Bronchial epithelial cell (primary cell): ENCODE measurements around the gene PRMT1. TPM values are rescaled to one million over a fixed set of nuclear protein-coding genes. Genes with fewer than 3 reads are reported as not detected.
A peak's percentile ranks its signal among the peaks of the same experiment; 100 is the strongest.

Experiments
- DNase-seq: peaks from one replicate; pipeline ENCODE4 v3.0.0-alpha.2; 2010; ENCODE audit warnings: low read depth
- FAIRE-seq: peaks from 2 replicates; lab custom pipeline; 2011; peaks lifted over from hg19 to GRCh38; lab: Jason Lieb, UNC
- H3K27me3 ChIP-seq: 2 replicates; pipeline ENCODE4 v1.5.1; 2011; ENCODE audit warnings: low read length; ENCODE audit not compliant: control insufficient read depth, insufficient read depth
- H3K36me3 ChIP-seq: 2 replicates; pipeline ENCODE4 v1.5.1; 2011; ENCODE audit warnings: low read length; ENCODE audit not compliant: control insufficient read depth, insufficient read depth
- H3K4me3 ChIP-seq: 2 replicates; pipeline ENCODE4 v1.5.1; 2011; ENCODE audit warnings: mild to moderate bottlenecking, low read depth, low read length, control low read depth
- total RNA-seq: library from RNA; depleted of rRNA; stranded (reverse); fragments of >200 nt; gene quantifications from 2 replicates; pipeline ENCODE4 v1.2.1, GENCODE V29; 2014
- TF ChIP-seq, protein P1 (sequence below): IDR thresholded peaks from 2 replicates; pipeline ENCODE4 v1.5.1; 2011; ENCODE audit warnings: mild to moderate bottlenecking, moderate library complexity, low read length, control low read depth, inconsistent platforms; ENCODE audit not compliant: insufficient read depth, severe bottlenecking

PRMT1 gene
- total RNA-seq, 1 donor from 2014 or later = 543 TPM

DNA sequence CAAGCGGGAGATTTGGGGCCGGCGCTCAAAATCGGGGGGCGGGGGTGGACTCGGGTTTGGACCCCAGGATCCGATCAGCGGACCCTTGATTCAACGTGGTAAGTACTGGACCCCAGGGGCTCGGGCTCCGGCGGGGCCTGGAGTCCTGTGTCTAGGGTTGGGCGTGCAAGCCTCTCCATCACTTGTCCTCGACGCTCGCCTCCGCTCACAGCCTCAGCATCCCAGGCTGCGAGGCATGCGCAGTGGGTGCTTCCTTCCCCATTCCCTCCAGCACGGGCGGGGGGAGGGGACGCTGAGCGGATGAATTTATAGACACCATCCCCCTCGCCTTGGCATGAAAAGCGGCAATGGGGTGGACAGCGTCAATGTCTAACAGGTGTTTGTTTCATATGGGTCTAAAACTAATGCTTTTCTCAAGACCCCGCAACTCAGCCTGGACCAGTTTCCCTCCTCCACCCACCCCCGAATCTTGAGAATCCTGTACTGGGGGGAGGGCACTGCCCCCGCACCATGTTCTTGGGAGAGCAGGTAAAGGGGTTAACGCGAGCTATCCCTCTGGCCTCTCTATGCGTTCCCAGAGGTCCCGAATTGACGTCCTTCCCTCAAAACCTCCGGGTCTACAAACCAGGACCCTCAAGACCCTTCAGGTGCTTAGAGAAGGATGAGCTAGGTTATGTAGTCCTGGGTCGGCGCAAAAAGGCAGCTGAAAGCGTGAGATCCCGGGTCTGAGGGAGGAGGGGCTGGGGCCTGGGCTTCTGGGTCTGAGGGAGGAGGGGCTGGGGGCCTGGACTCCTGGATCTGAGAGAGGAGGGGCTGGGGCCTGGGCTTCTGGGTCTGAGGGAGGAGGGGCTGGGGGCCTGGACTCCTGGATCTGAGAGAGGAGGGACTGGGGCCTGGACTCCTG lies 14.4 kb downstream of the PRMT1 start:
- DNase-seq = peak; percentile 11
- Histone ChIP-seq H3K36me3 (peaks cover 6% of the 10 kb centered on the region), H3K4me3 (peak overlapping the region; percentile 36), H3K27me3 (no peaks in the 10 kb centered on the region)
- TF ChIP-seq, protein P1, sequence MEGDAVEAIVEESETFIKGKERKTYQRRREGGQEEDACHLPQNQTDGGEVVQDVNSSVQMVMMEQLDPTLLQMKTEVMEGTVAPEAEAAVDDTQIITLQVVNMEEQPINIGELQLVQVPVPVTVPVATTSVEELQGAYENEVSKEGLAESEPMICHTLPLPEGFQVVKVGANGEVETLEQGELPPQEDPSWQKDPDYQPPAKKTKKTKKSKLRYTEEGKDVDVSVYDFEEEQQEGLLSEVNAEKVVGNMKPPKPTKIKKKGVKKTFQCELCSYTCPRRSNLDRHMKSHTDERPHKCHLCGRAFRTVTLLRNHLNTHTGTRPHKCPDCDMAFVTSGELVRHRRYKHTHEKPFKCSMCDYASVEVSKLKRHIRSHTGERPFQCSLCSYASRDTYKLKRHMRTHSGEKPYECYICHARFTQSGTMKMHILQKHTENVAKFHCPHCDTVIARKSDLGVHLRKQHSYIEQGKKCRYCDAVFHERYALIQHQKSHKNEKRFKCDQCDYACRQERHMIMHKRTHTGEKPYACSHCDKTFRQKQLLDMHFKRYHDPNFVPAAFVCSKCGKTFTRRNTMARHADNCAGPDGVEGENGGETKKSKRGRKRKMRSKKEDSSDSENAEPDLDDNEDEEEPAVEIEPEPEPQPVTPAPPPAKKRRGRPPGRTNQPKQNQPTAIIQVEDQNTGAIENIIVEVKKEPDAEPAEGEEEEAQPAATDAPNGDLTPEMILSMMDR = no peak
- FAIRE-seq = peak; percentile 40

DNA sequence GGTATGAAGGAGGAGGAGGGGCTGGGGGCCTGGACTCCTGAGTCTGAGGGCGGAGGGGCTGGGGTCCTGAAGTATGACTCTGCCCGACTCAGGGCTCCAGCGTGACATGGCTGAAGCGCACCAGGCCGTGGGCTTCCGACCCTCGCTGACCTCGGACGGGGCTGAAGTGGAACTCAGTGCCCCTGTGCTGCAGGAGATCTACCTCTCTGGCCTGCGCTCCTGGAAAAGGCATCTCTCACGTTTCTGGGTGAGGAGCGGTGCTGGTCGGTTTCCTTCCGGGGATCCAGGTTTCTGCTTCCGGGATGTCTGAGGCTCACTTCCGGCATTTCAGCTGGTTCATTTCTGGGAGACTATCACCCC lies 15.1 kb downstream of the PRMT1 start:
- FAIRE-seq = no peak
- no peak for DNase-seq
- no peak overlapping the region for H3K4me3 ChIP-seq
- H3K27me3 ChIP-seq = no peaks in the 10 kb centered on the region
- H3K36me3 ChIP-seq = peaks cover 6% of the 10 kb centered on the region
- TF ChIP-seq, protein P1 = no peak

DNA sequence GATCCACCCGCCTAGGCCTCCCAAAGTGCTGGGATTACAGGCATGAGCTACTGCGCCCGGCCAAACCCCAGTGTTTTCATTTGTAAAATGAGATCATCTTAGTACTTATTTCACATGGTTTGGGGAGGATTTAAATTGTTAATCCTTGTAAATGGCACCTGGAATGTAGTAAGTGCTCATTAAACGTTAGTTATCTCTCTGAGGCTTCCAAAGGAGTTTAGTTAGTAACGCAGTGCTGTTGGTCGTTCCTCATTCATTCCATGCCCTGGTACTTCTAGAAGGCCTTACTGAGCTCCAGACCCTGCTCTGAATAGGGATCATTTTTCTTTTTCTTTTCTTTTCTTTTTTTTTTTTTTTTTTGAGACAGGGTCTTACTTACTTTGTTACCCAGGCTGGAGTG lies 19.0 kb downstream of the PRMT1 start:
- no peak for DNase-seq
- Histone ChIP-seq H3K27me3 (peaks cover 3% of the 10 kb centered on the region), H3K36me3 (no peaks in the 10 kb centered on the region), H3K4me3 (no peak overlapping the region)
- TF ChIP-seq, protein P1 = no peak
- no peak for FAIRE-seq

DNA sequence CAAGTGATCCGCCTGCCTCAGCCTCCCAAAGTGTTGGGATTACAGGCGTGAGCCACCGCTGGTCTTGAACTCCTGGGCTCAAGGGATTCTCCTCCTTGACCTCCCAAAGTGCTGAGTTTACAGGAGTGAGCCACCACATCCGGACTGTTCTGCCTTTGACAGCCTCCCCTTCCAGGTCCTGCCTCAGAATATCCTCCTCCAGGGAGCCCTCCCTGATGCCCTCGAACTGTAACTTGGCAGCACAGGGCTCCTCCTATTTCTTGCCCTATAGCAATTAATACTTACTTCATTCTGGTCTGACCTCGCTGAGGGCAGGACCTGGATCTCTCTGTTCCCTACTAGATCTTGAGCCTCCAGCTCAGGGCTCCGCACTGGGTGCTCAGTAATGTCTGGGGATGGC lies 19.8 kb downstream of the PRMT1 start:
- FAIRE-seq (no peak), DNase-seq (no peak)
- H3K27me3 ChIP-seq = peaks cover 3% of the 10 kb centered on the region
- no peak overlapping the region for H3K4me3 ChIP-seq
- TF ChIP-seq, protein P1 = no peak
- no peaks in the 10 kb centered on the region for H3K36me3 ChIP-seq

DNA sequence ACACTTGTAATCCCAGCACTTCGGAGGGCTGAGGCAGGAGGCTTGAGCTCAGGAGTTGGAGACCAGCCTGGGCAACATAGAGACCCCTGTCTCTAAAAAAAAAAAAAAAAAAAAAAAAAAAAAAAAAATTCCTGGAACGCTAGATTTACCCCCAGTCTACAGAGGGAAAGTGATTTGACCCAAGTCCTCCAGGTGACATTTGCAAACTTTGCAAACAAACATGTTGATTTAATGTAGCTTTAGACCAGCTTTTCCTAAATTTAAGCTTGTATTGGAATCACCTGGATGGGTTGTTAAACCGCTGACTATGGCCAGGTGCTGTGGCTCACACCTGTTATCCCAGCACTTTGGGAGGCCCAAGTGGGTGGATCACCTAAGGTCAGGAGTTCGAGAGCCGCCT lies 22.3 kb downstream of the PRMT1 start:
- H3K27me3 ChIP-seq = peaks cover 3% of the 10 kb centered on the region
- FAIRE-seq (no peak), DNase-seq (no peak)
- H3K36me3 ChIP-seq = no peaks in the 10 kb centered on the region
- TF ChIP-seq, protein P1 = no peak
- no peak overlapping the region for H3K4me3 ChIP-seq
